HG03175 (cell line): Measurements from ENCODE around the gene DYNC2I2.

Source experiments
- ATAC-seq: cut with Tn5 transposase; IDR thresholded peaks from one replicate; pipeline ENCODE4 v1.9.1; 2021; ENCODE audit warnings: mild to moderate bottlenecking, moderate library complexity; ENCODE audit not compliant: unreplicated experiment

Gene DYNC2I2

DNA sequence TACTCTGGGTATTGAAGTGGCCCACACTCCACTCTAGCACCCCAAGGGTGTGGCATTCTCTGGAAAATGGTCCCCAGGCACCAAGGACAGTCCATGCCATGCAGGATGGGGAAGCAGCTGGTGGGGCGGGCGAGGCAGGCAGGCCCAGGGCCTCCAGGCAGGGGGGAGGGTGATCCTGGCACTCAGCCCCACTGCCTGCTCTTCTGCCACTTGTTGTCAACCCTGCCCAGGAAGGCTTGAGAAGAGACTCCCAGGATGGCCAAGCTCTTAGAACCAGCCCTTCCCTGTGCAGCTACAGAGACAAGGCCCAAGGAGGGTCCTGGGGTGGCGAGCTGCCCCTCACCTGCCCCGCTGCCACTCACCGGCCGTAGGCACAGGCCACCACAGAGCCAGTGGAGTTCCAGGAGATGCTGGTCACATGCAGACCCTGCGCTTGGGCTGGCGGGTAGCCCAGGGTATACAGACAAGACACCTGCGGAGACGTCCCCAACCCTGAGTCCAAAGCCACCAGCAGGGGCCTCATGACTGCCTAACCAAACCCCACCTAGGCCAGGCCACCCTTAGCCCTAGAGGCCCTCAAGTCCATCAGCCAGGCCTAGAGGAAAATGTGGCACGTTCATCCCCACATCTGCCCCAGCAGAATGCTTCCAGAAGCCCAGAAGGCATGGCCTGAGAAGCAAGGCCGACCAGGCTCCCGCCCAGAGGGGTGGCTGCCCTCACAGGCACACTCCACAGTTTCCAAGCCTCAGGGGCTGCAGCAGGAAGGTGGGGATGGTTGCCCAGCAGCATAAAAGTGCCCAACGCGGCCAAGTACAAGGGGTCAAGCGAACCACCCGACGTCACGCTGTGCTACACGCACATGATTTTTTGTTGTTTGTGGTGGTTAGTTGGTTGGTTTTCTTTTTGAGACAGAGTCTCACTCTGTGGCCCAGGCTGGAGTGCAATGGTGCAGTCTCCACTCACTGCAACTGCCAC is 19.8 kb downstream of the DYNC2I2 start:
- ATAC-seq = no peak

DNA sequence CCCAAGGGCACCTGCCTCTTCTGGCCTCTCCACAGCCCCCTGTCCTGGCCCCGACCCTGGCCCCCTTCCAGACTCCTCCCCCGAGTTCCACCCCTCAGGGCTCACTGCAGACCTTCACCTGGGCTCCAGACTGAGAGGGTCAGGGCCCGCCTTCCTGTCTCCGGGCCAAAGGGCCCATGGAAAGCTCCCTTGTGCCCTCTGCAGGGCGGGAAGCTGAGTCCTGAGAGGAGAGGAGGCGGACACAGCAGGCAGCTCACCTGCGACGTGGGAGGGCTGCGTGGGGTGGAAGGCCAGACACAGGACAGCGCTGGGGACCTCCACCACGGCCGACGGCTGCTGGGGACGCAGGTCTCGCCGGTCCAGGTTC is 20.6 kb downstream of the DYNC2I2 start:
- no peak for ATAC-seq

DNA sequence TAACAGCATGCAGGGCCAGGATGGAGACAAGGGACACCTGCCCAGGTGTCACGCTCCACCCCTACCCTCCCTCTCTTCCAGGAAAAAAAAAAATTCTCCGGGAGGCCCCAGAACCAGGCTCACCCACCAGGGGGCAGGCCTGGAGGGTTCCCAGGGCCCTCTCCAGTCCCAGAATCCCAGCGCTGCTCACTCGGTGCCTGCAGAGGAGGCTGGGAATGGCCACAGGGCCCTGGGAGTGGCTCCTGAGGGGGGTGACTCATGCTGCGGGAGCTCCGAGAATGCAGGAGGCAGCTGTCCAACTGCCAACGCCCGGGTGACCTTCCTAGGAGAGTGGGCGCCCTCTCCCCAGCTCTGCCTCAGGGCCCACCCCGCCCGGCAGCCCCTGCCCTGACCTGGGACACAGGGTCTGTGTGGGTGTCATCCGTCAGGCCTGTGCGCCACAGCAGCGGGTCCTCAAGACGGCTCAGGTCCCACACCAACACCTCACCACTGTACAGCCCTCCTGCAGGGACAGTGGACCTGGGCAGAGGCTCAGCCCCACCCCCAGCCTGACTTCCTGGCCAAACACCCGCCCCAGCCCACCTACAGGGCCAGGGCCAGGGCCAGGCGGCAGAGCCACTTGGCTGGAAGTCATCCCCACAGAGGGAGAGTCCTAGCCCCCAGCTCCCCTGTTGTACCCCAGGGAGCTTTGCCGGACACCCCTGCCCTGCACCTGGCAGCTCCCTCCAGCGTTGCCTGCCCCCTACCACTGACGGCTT is 21.2 kb downstream of the DYNC2I2 start:
- no peak for ATAC-seq

DNA sequence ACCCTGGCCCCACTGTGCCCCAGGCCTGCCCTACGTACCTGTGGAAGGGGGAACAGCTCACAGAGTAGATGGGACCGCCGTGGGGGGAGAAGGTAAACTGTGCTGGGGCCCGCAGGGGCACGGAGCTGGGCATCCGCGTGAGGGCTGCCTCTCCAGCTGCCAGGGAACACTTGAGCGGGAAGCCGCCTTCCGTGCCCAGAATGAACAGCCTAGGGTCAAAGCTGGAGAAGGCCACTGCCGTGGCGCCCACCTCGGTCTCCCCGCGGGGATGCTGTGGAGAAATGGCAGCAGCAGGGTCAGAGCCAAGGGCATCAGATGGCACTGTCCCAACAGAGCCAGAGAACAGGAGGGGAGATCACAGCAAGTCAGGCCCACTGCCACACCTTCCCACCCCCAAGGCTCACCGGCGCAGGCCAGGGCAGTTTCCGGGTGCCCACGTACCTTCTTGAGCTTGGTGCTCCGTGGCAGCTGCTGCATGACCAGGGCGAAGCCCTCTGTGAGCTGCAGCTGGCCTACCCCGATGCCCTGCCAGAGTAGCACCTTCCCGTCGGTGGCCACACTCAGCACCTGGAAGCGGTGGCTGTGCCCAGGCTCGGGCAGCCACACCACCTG is 21.9 kb downstream of the DYNC2I2 start:
- ATAC-seq = no peak

DNA sequence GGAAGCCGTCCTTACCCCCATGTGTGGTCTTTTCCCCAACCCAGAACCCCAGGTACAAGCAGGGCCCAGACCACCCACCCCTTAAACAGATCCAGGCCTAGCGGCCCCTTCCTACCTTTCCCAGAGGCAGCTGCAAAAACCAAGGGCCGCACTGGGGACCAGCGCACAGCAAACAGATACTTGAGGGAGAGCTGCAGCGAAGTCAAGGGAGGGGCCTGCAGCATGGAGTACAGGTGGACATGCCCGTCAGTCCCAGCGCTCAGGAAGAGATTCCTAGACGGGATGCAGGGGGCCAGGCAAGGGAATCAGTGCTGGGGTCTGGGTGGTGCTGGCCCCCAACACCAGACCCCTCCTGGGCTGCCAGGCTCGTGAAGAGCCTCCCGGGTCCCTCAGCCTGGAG is 22.5 kb downstream of the DYNC2I2 start:
- no peak for ATAC-seq

DNA sequence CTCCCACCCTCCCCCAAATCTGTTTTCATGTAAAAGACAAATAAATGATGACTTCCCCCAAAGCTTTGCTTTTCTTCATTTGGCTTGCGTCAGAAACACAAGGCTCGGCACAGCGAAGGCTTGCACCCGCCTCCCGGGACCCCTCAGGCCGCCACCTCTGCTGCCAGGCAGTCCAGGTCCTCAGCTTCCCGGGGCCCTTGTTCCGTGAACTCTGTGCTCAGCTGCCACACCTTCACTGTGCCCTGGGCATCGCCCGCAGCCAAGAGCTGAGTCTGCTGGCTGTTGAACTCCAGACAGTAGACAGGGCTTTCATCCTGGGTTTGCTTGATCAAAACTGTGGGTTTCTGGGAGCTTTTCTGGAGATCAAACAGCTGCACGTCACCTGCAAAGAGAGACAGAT is 23.0 kb downstream of the DYNC2I2 start:
- no peak for ATAC-seq

DNA sequence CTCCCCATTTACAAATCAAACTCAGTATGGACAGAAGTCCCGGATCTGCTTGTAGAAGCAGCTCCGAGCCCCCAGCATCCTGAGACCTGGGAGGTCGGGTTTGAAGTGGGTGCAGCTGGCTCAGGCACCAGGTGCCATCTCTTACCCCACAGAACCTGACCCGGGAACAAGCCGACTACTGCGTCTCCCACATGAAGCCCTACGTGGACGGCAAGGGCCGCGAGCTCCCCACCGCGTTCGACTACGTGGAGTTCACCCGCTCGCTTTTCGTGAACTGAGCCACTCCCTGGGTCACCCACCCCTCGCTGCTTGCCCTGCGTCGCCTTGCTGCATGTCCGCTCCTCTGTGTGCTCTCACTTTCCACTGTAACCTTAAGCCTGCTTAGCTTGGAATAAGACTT is 23.6 kb downstream of the DYNC2I2 start:
- ATAC-seq = no peak

DNA sequence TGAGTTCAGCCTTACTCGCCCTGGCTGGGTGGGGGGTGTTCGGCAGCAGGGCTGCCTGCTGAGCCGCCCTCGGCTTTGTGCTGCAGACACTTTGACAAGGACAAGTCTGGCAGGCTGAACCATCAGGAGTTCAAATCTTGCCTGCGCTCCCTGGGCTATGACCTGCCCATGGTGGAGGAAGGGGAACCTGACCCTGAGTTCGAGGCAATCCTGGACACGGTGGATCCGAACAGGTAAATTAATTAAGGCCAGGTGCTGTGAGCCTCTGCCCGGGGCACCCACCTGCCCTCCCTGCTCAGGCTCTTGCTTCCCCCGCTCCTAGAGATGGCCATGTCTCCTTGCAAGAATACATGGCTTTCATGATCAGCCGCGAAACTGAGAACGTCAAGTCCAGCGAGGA is 24.2 kb downstream of the DYNC2I2 start:
- ATAC-seq = no peak

DNA sequence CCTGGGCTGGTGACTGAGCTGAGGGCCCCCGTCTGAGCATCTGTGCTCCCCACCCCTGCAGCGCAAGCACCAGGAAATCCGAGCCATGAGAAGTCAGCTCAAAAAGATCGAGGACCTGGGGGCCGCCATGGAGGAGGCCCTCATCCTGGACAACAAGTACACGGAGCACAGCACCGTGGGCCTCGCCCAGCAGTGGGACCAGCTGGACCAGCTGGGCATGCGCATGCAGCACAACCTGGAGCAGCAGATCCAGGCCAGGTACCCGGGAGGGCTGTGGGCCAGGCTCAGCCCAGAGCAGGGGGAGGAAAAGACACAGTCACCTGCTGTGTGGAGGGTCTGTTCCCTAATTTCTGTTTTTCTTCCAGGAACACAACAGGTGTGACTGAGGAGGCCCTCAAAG is 24.6 kb downstream of the DYNC2I2 start:
- ATAC-seq = no peak

DNA sequence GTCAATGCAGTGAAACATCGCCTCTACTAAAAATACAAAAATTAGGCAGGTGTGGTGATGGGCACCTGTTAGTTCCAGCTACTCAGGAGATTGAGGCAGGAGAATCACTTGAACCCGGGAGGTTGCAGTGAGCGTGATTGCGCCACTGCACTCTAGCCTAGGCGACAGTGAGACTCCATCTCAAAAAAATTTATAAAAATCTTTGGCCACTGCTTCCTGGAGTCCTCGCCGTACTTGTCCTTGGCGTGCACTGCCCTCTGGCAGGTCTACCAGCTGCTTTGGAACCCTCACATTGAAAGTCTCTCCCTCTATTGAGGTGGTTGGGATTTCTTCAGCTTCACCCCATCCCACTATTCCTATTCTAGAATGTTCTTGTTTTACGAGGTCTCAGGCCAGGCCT is 25.0 kb downstream of the DYNC2I2 start:
- no peak for ATAC-seq

DNA sequence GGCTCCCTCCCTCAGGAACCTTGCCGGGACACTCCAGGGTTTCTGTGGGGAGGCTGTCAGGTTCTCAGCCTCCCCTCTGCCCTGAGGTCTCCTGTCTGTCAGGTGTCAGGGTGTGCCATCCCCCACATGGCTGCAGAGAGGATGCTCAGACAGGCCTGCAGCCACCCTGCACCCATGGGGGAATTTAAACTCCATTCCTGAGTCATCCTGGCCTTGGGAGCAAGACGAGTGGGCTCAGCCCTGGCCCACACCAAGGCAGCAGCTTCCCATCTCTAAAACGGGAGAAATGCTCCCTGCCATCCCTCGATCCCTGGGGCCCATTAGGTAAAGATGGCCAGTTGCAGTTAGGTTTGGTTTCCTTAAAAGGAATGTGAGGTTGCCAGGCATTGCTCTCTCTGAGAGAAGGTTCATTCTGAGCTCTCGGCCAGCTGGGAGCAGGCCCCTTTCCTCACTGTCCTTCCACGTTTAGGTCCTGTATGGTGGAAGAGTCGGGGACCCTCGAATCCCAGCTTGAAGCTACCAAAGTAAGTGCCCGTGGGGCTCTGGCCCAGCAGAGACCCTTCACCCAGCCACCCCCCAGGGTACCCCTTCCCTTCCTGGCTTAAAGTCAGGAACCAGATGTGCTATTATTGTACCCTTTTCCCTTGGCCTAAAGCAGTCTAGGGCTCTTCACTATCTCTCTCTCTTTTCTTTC is 26.6 kb downstream of the DYNC2I2 start:
- ATAC-seq = no peak

DNA sequence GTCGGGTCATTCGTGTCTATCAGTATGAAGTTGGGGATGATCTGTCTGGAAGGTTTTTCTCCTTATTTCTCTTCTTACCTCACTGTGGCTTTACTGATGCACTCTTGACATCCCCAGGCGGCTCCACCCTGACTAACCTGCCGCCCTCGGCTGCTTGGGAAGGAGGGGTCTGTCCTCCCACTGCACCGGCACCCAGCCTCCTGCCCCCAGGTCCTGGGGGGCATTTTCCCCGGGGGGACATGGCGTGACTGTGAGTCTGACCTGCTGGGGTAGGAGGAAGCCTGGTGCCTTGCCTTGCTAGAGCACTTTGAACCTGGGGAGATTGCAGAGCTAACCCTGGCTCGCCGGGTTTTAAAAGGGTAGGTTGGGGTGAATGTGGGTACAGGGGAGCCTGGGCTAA is 27.5 kb downstream of the DYNC2I2 start:
- ATAC-seq = no peak

DNA sequence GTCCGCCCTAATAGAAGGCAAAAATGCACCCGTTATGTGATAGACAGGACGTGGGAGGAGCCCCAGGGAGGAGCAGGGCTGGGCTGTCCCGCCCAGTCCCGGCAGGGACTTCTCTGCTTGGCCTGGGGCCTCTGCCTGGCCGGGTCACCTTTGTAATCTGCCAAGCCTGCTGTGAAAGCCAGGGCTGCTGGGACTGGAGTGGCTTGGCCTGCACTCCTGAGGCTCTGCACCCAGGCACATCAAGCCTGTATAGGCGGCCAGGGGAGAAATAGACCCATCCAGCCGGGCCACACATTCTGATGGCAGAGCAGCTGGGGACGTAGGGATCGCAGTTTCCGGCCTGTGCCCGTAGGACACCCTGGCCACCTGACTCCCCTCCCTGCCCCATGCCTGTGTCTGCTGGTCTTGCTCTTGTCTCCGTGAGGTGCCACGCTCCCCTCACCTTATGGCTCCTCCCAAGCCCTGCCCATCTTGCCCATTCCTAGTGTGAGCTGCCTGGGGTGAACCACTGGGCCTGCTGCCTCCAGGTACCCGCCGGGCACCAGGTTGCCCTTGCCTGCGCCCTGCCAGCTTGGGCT is 28.1 kb downstream of the DYNC2I2 start:
- no peak for ATAC-seq

DNA sequence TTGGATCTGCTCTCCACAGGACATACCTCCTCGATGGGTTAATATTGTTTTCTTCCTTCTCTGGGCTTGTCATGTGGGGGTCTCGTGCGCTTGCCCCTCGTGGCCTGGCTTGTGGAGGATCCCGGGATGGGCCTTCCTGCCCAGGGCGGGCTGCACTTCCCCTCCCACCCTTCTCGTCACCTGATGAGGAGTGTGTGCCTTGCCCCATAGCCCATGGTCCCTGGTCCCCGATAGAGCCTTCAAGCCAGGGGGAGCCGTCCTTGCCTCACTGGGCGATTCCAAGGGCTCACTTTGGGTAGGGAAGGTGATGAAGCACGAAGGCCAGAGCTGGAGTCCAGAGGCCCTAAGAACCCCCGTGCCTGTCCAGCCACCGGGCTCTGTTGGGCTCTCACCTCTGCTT is 28.7 kb downstream of the DYNC2I2 start:
- ATAC-seq = no peak

DNA sequence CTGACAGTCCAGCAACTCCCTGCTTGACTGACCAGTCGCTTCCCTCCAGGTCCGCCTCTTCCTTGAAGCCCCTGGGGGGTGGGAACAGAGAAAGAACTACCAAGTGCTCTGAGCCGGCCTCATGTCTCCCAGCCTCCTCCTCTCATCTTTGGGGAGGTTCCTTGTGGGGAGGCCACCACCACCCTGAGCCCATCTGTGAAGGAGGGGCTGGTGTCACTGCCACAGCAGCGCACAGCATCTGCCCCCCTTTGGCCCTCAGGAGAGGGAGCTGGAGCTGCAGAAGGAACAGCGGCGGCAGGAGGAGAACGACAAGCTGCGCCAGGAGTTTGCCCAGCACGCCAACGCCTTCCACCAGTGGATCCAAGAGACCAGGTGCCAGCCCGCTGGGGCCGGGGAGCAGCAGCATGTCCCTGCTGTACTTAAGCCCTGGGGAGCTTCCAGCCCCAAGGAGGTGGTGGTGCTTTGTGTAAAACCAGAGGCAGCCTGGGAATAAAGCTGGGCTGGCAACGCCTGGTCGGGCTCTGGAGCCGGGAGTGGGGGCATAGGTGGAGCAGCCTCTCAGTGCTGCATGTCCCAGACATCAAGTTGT is 29.4 kb downstream of the DYNC2I2 start:
- no peak for ATAC-seq

DNA sequence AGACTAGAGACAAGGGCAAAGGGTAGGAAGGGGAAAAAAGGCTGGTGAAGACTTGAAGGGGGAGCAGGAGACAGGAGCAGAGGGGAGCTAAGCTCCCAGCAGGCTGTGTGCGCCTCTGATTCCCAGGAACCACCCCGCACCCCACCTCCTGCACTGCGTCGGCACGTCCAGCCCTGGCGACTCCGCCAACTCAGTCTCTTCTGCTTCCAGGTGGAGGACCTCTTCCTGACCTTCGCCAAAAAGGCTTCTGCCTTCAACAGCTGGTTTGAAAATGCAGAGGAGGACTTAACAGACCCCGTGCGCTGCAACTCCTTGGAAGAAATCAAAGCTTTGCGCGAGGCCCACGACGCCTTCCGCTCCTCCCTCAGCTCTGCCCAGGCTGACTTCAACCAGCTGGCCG is 30.5 kb downstream of the DYNC2I2 start:
- no peak for ATAC-seq

DNA sequence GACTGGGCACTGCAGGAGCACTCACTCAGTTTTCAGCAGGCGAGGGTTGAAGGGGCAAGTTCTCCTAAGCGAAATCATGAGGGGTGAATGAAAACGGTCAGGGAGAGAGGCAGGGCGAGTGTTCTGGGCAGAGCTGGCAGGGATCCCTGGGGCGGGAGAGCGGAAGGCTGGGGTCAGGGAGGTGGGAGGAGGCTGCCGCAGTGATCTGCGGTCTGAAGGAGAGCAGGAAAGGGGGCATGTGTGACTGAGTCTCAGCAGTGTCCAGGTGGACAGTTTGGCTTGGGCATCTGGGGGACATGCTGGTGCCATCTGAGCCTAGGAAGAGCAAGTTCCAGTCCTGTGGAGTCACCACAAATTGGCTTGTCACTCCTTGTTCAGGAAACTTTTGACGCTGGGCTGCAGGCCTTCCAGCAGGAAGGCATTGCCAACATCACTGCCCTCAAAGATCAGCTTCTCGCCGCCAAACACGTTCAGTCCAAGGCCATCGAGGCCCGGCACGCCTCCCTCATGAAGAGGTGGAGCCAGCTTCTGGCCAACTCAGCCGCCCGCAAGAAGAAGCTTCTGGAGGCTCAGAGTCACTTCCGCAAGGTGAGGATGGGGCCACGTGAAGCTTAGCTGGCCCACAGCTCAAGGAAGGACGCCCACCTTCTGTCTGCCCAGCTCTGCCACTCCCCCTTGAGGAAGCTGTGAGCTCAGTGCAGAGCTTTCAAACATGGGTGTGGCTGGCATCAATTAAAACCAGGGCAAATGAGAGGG is 31.1 kb downstream of the DYNC2I2 start:
- no peak for ATAC-seq

DNA sequence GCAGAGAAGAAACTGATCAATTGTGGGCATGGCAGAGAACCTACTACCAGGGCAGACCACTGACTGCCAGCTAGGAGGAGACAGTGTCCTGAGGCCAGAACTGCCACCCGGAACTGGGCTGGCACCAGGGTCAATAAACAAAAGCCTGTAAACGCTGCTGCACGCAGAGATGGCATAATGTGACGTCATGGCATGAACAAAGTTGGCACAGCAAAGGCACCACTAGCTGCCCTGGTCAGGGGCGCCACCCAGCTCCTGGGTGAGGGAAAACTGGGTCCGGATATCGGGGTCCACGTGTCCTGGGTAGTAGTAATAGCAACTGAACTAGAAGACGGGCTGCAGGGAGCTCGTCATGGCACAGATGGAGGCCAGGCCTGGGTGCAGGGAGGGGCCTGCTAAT is 32.1 kb downstream of the DYNC2I2 start:
- no peak for ATAC-seq

DNA sequence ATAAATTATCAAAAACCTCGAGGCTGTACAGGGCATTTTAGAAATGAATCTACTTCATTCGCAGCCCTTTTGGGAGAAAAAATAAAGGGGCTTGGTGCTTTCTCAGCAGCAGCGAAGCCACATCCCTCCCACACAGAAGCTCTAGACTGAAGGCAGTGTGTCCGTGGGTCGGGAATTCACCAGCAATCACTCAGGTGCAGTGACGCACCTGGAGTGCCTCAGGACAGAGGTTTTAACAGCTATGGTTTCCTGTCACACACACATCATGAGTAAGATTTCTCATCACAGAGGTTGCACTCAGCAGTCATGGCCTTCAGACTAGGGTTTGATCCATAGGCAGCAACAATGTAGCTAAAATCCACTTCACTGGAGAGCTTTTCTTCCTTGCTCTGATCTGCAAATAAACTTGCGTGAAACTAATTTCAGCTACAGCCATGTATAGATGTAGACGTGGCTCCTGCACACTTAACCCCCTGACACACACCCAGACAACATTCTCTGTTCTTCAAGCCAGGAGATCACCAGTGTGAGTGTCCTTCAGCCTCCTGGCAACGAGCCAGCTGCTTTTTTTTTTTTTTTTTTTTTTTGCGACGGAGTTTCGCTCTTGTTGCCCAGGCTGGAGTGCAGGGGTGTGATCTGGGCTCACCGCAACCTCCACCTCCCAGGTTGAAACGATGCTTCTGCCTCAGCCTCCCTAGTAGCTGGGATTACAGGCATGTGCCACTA is 34.8 kb downstream of the DYNC2I2 start:
- no peak for ATAC-seq
